Cardiac fibroblast (primary cell): ENCODE data around the gene CACNA1D.

ENCODE experiments used
- DNase-seq, 2 donors: peaks; one replicate each; pipeline versions ENCODE4 v3.0.0 to v3.0.0-alpha.2; 2010; ENCODE audit warnings: low read depth in 2 of 2
- H3K4me3 ChIP-seq, 2 donors: replicated peaks in 1 of 2; 1 replicate in 1 of 2; 2 replicates in 1 of 2; pipeline ENCODE4 v1.5.1; 2011; ENCODE audit warnings: low read depth in 2 of 2, low read length in 2 of 2, mild to moderate bottlenecking in 2 of 2, moderate library complexity in 1 of 2
- CTCF ChIP-seq: IDR thresholded peaks from one replicate; pipeline ENCODE4 v1.5.1; 2011; ENCODE audit warnings: low read depth, mild to moderate bottlenecking, low read length, inconsistent platforms

Gene CACNA1D

GRCh38 chr3:53673722-53674350 is 179.4 kb downstream of the CACNA1D start:
- no peak for DNase-seq
- no peak for TF ChIP-seq CTCF
- no peak overlapping the region for H3K4me3 ChIP-seq

- TF ChIP-seq CTCF, result no peak
- no peak for DNase-seq
- no peak overlapping the region for H3K4me3 ChIP-seq
These were observed 180.2 kb downstream of the CACNA1D start for GRCh38 chr3:53674582-53674981.

- no peak overlapping the region for H3K4me3 ChIP-seq
- DNase-seq, result no peak
- no peak for TF ChIP-seq CTCF
These were observed 180.7 kb downstream of the CACNA1D start for GRCh38 chr3:53675022-53675697.

GRCh38 chr3:53675942-53676341 is 181.5 kb downstream of the CACNA1D start:
- H3K4me3 ChIP-seq, result no peak overlapping the region
- TF ChIP-seq CTCF, result no peak
- no peak for DNase-seq

- no peak for TF ChIP-seq CTCF
- DNase-seq, result peak in 1 of 2 donors; percentile 2
- no peak overlapping the region for H3K4me3 ChIP-seq
These were observed 183.0 kb downstream of the CACNA1D start for GRCh38 chr3:53677413-53677812.

GRCh38 chr3:53680028-53680427 is 185.6 kb downstream of the CACNA1D start:
- DNase-seq, result peak; percentile 6 to 26
- no peak overlapping the region for H3K4me3 ChIP-seq
- TF ChIP-seq CTCF, result no peak
